Calu3 (cell line): ENCODE data around the gene HDLBP. TPM values are rescaled to one million over a fixed set of nuclear protein-coding genes. Genes with fewer than 3 reads are reported as not detected.
"Not testable (repeated sequence)": the region's sequence is repeated elsewhere in the genome, so short reads cannot be mapped to it uniquely, and the experiment has no call there.

Experiments used
- BruUV-seq: library from RNA; stranded (reverse); fragments of 400-500 nt; replicated peaks from 2 replicates; lab custom pipeline; 2021; lab: Mats Ljungman, UMichigan
- CTCF ChIA-PET: fragments of 300-600 bp; sonication (Branson Sonifier 250); formaldehyde crosslinking; loops from one replicate; lab custom pipeline; 2022; ENCODE audit warnings: antibody characterized with exemption; lab: Charles Lee
- DNase-seq: peaks from one replicate; pipeline ENCODE4 v3.0.0; 2022
- H3K27ac Mint-ChIP-seq: one replicate; pipeline ENCODE4 v1.8.0; 2022; ENCODE audit warnings: mixed read lengths; ENCODE audit not compliant: unreplicated experiment
- H3K27me3 Mint-ChIP-seq: one replicate; pipeline ENCODE4 v1.8.0; 2022; ENCODE audit warnings: mixed read lengths; ENCODE audit not compliant: unreplicated experiment
- H3K36me3 Mint-ChIP-seq: one replicate; pipeline ENCODE4 v1.8.0; 2022; ENCODE audit warnings: mild to moderate bottlenecking, moderate library complexity, mixed read lengths; ENCODE audit not compliant: insufficient read depth, unreplicated experiment
- H3K4me1 Mint-ChIP-seq: one replicate; pipeline ENCODE4 v1.8.0; 2022; ENCODE audit warnings: mild to moderate bottlenecking, low read depth, mixed read lengths; ENCODE audit not compliant: unreplicated experiment
- H3K4me3 Mint-ChIP-seq: one replicate; pipeline ENCODE4 v1.8.0; 2022; ENCODE audit warnings: mild to moderate bottlenecking, low read depth, moderate library complexity, mixed read lengths; ENCODE audit not compliant: unreplicated experiment
- H3K9me3 Mint-ChIP-seq: one replicate; pipeline ENCODE4 v1.8.0; 2022; ENCODE audit warnings: low read depth, mixed read lengths; ENCODE audit not compliant: unreplicated experiment
- CTCF ChIP-seq: fragments of 200-600 bp; IDR thresholded peaks from one replicate; pipeline ENCODE4 v1.8.0; 2022; ENCODE audit warnings: antibody characterized with exemption; ENCODE audit not compliant: unreplicated experiment
- intact Hi-C: fragments of 100-400 bp; cut with micrococcal nuclease; formaldehyde crosslinking; loops from one replicate; pipeline ENCODE4 v1.10.0; 2022; ENCODE audit not compliant: unreplicated experiment
- total RNA-seq: library from RNA; stranded (reverse); gene quantifications from 2 replicates; pipeline ENCODE4 v1.2.3, GENCODE V29; 2022

HDLBP gene
- total RNA-seq, 1 experiment from 2014 or later: 493 TPM

GRCh38 chr2:241199286-241199685, 116.2 kb downstream of the HDLBP start:
- no peak for DNase-seq
- H3K4me3 Mint-ChIP-seq: no peak overlapping the region
- no peak for TF ChIP-seq CTCF
- H3K9me3 Mint-ChIP-seq: no peaks in the 10 kb centered on the region
- H3K4me1 Mint-ChIP-seq: no peaks in the 10 kb centered on the region
- intact Hi-C loops: no loop called here
- CTCF ChIA-PET: no interaction called here
- H3K36me3 Mint-ChIP-seq: no peaks in the 10 kb centered on the region
- H3K27ac Mint-ChIP-seq: no peak overlapping the region
- peaks cover 53% of the 10 kb centered on the region for H3K27me3 Mint-ChIP-seq
- no TSS peak for BruUV-seq

GRCh38 chr2:241198381-241199279, 116.8 kb downstream of the HDLBP start:
- no TSS peak for BruUV-seq
- Mint-ChIP-seq H3K36me3 (no peaks in the 10 kb centered on the region), H3K4me1 (no peaks in the 10 kb centered on the region), H3K27me3 (peaks cover 53% of the 10 kb centered on the region), H3K4me3 (no peak overlapping the region), H3K9me3 (no peaks in the 10 kb centered on the region), H3K27ac (no peak overlapping the region)
- no peak for TF ChIP-seq CTCF
- CTCF ChIA-PET: no interaction called here
- DNase-seq: no peak
- intact Hi-C loops: no loop called here

GRCh38 chr2:241197947-241198346, 117.5 kb downstream of the HDLBP start:
- intact Hi-C loops: no loop called here
- H3K36me3 Mint-ChIP-seq: no peaks in the 10 kb centered on the region
- no TSS peak for BruUV-seq
- H3K9me3 Mint-ChIP-seq: no peaks in the 10 kb centered on the region
- peaks cover 57% of the 10 kb centered on the region for H3K27me3 Mint-ChIP-seq
- CTCF ChIA-PET: interaction anchor here (0.7 kb wide), 2 partner anchors 43 to 392 kb away, joined by 3 read pairs; no protein-coding TSS in a partner anchor
- no peak for TF ChIP-seq CTCF
- no peak overlapping the region for H3K4me3 Mint-ChIP-seq
- no peaks in the 10 kb centered on the region for H3K4me1 Mint-ChIP-seq
- no peak overlapping the region for H3K27ac Mint-ChIP-seq
- DNase-seq: no peak

- H3K9me3 Mint-ChIP-seq, H3K36me3 Mint-ChIP-seq, intact Hi-C loops, BruUV-seq, H3K4me3 Mint-ChIP-seq, H3K4me1 Mint-ChIP-seq, H3K27ac Mint-ChIP-seq, DNase-seq: not testable (repeated sequence)
- CTCF ChIA-PET: interaction anchor here (0.7 kb wide), 2 partner anchors 44 to 391 kb away, joined by 3 read pairs; no protein-coding TSS in a partner anchor
- peaks cover 64% of the 10 kb centered on the region for H3K27me3 Mint-ChIP-seq
These were observed 118.2 kb downstream of the HDLBP start for GRCh38 chr2:241197246-241197645.
